Neuronal stem cell (in vitro differentiated cells): ENCODE data around the gene UBE4A.

Source experiments
- DNase-seq: peaks from one replicate; pipeline ENCODE4 v3.0.0-alpha.2; 2013; ENCODE audit warnings: low spot score
- H2AFZ ChIP-seq: one replicate; pipeline ENCODE4 v1.6.1; 2013; ENCODE audit warnings: mild to moderate bottlenecking, low read length, inconsistent platforms
- H2AK5ac ChIP-seq: 2 replicates; pipeline ENCODE4 v1.6.1; 2013; ENCODE audit warnings: low read depth, mild to moderate bottlenecking, inconsistent platforms, low read length, moderate library complexity, mixed read lengths
- H2BK120ac ChIP-seq: 2 replicates; pipeline ENCODE4 v1.6.1; 2013; ENCODE audit warnings: low read depth, mild to moderate bottlenecking, inconsistent platforms, low read length, moderate library complexity, mixed read lengths
- H2BK12ac ChIP-seq: one replicate; pipeline ENCODE4 v1.6.1; 2013; ENCODE audit warnings: low read length, inconsistent platforms
- H2BK15ac ChIP-seq: 2 replicates; pipeline ENCODE4 v1.6.1; 2013; ENCODE audit warnings: mild to moderate bottlenecking, low read length, inconsistent platforms, mixed read lengths
- H2BK5ac ChIP-seq: one replicate; pipeline ENCODE4 v1.6.1; 2013; ENCODE audit warnings: inconsistent platforms, mild to moderate bottlenecking, low read length, moderate library complexity
- H3K14ac ChIP-seq: one replicate; pipeline ENCODE4 v1.6.1; 2013; ENCODE audit warnings: low read length, inconsistent platforms
- H3K18ac ChIP-seq: 2 replicates; pipeline ENCODE4 v1.6.1; 2013; ENCODE audit warnings: low read length, inconsistent platforms
- H3K23ac ChIP-seq: 2 replicates; pipeline ENCODE4 v1.6.1; 2013; ENCODE audit warnings: low read depth, mild to moderate bottlenecking, mixed read lengths, low read length, inconsistent platforms; ENCODE audit not compliant: poor library complexity
- H3K27ac ChIP-seq: replicated peaks from 3 replicates; pipeline ENCODE4 v1.5.1; 2013; ENCODE audit warnings: low read length, inconsistent platforms
- H3K27me3 ChIP-seq, 3 experiments: 2 replicates each; pipeline ENCODE4 v1.6.1; 2013; ENCODE audit warnings: low read length in 3 of 3, mild to moderate bottlenecking in 2 of 3, inconsistent platforms in 1 of 3, low read depth in 1 of 3, mixed read lengths in 1 of 3, moderate library complexity in 1 of 3; ENCODE audit not compliant: control insufficient read depth in 3 of 3, insufficient read depth in 3 of 3
- H3K36me3 ChIP-seq, 2 donors: replicated peaks in 1 of 2; 2 replicates each; pipeline ENCODE4 v1.6.1; 2013; ENCODE audit warnings: low read length in 2 of 2; ENCODE audit not compliant: control insufficient read depth in 2 of 2, insufficient read depth in 2 of 2
- H3K4ac ChIP-seq: 2 replicates; pipeline ENCODE4 v1.6.1; 2013; ENCODE audit warnings: inconsistent platforms, mild to moderate bottlenecking, low read length, moderate library complexity
- H3K4me1 ChIP-seq, 2 donors: 1 replicate in 1 of 2; 2 replicates in 1 of 2; pipeline ENCODE4 v1.6.1; 2013; ENCODE audit warnings: low read length in 2 of 2, low read depth in 1 of 2; ENCODE audit not compliant: control insufficient read depth in 2 of 2, insufficient read depth in 1 of 2
- H3K4me2 ChIP-seq: one replicate; pipeline ENCODE4 v1.6.1; 2013; ENCODE audit warnings: mild to moderate bottlenecking, low read length, inconsistent platforms; ENCODE audit not compliant: insufficient read depth, poor library complexity, severe bottlenecking
- H3K4me3 ChIP-seq, 2 donors: 2 replicates each; pipeline ENCODE4 v1.5.1; 2013; ENCODE audit warnings: low read length in 2 of 2, mild to moderate bottlenecking in 2 of 2, inconsistent platforms in 1 of 2, moderate library complexity in 1 of 2
- H3K79me1 ChIP-seq: one replicate; pipeline ENCODE4 v1.6.1; 2013; ENCODE audit warnings: low read depth, mild to moderate bottlenecking, inconsistent platforms, low read length, moderate library complexity
- H3K9ac ChIP-seq: one replicate; pipeline ENCODE4 v1.6.1; 2013; ENCODE audit warnings: mild to moderate bottlenecking, low read depth, low read length, inconsistent platforms; ENCODE audit not compliant: poor library complexity
- H3K9me3 ChIP-seq, 2 donors: replicated peaks in 1 of 2; 2 replicates each; pipeline versions ENCODE3 to v1.6.1; 2013; ENCODE audit warnings: low read length in 2 of 2, mild to moderate bottlenecking in 2 of 2, inconsistent platforms in 1 of 2, low read depth in 1 of 2, mixed read lengths in 1 of 2, moderate library complexity in 1 of 2; ENCODE audit not compliant: control insufficient read depth in 2 of 2, insufficient read depth in 1 of 2
- H4K8ac ChIP-seq: one replicate; pipeline ENCODE4 v1.6.1; 2013; ENCODE audit warnings: low read depth, mild to moderate bottlenecking, inconsistent platforms, low read length, moderate library complexity
- H4K91ac ChIP-seq: one replicate; pipeline ENCODE4 v1.6.1; 2013; ENCODE audit warnings: low read length, low read depth, mild to moderate bottlenecking, inconsistent platforms; ENCODE audit not compliant: poor library complexity
- WGBS, 2 donors: extraction: QIAGEN DNeasy Blood & Tissue Kit; methylation state at CpG; one replicate each; pipeline ENCODE4 v1.1.7; 2013; ENCODE audit warnings: missing lambda C conversion rate in 2 of 2, mixed read lengths in 1 of 2; ENCODE audit not compliant: insufficient read length in 2 of 2, insufficient replicate concordance in 1 of 2; ENCODE audit errors: extremely low coverage in 2 of 2; 5-methylcytosine and 5-hydroxymethylcytosine counted together

Gene UBE4A

GRCh38 chr11:118349475-118349874, 9.9 kb upstream of the UBE4A start:
- no peak overlapping the region for H2AK5ac ChIP-seq
- no peaks in the 10 kb centered on the region for H3K79me1 ChIP-seq
- no peak overlapping the region for H3K18ac ChIP-seq
- H3K36me3 ChIP-seq = no peaks in the 10 kb centered on the region
- no peak overlapping the region for H4K8ac ChIP-seq
- peaks cover 0 to 40% (median 5%) of the 10 kb centered on the region in 3 experiments for H3K27me3 ChIP-seq
- H2AFZ ChIP-seq = no peak overlapping the region
- WGBS, 2 donors = no CpG with 5 or more reads among the region's 6 CpGs
- no peaks in the 10 kb centered on the region for H3K9me3 ChIP-seq
- no peaks in the 10 kb centered on the region for H3K4me1 ChIP-seq
- H3K9ac ChIP-seq = no peak overlapping the region
- H3K14ac ChIP-seq = no peak overlapping the region
- DNase-seq = no peak
- no peak overlapping the region for H2BK5ac ChIP-seq
- H2BK12ac ChIP-seq = no peak overlapping the region
- no peak overlapping the region for H3K4me2 ChIP-seq
- H3K23ac ChIP-seq = no peak overlapping the region
- H2BK15ac ChIP-seq = no peak overlapping the region
- H3K4me3 ChIP-seq = no peak overlapping the region
- no peak overlapping the region for H4K91ac ChIP-seq
- H3K27ac ChIP-seq = no peak overlapping the region
- H3K4ac ChIP-seq = no peak overlapping the region
- no peak overlapping the region for H2BK120ac ChIP-seq

GRCh38 chr11:118353084-118353710, 6.2 kb upstream of the UBE4A start:
- no peak overlapping the region for H3K4me2 ChIP-seq
- no peak overlapping the region for H2AK5ac ChIP-seq
- H2BK15ac ChIP-seq = no peak overlapping the region
- H4K8ac ChIP-seq = no peak overlapping the region
- peaks cover 0 to 2% of the 10 kb centered on the region in 2 donors for H3K9me3 ChIP-seq
- H2BK5ac ChIP-seq = no peak overlapping the region
- no peak overlapping the region for H3K18ac ChIP-seq
- no peak overlapping the region for H3K4me3 ChIP-seq
- no peaks in the 10 kb centered on the region for H3K36me3 ChIP-seq
- no peak overlapping the region for H2BK12ac ChIP-seq
- no peak overlapping the region for H4K91ac ChIP-seq
- no peaks in the 10 kb centered on the region for H3K79me1 ChIP-seq
- no peak overlapping the region for H3K23ac ChIP-seq
- no peak overlapping the region for H3K4ac ChIP-seq
- H2AFZ ChIP-seq = no peak overlapping the region
- no CpG with 5 or more reads among the region's 6 CpGs for WGBS, 2 donors
- H2BK120ac ChIP-seq = no peak overlapping the region
- no peak for DNase-seq
- no peak overlapping the region for H3K14ac ChIP-seq
- H3K27ac ChIP-seq = no peak overlapping the region
- no peaks in the 10 kb centered on the region for H3K4me1 ChIP-seq
- no peak overlapping the region for H3K9ac ChIP-seq
- H3K27me3 ChIP-seq = peaks cover 0 to 22% (median 5%) of the 10 kb centered on the region in 3 experiments

GRCh38 chr11:118358071-118358470, 1.3 kb upstream of the UBE4A start:
- no peak overlapping the region for H3K27ac ChIP-seq
- H3K27me3 ChIP-seq = no peaks in the 10 kb centered on the region
- no peak overlapping the region for H2BK5ac ChIP-seq
- no peaks in the 10 kb centered on the region for H3K36me3 ChIP-seq
- H3K79me1 ChIP-seq = no peaks in the 10 kb centered on the region
- H4K8ac ChIP-seq = no peak overlapping the region
- no CpG with 5 or more reads among the region's 3 CpGs for WGBS, 2 donors
- no peak overlapping the region for H3K4me2 ChIP-seq
- no peak overlapping the region for H2BK15ac ChIP-seq
- H3K23ac ChIP-seq = no peak overlapping the region
- no peak overlapping the region for H3K9ac ChIP-seq
- no peak overlapping the region for H2BK120ac ChIP-seq
- H3K4ac ChIP-seq = no peak overlapping the region
- H2AFZ ChIP-seq = peak overlapping the region; percentile 87
- no peak overlapping the region for H3K14ac ChIP-seq
- H3K4me1 ChIP-seq = peaks cover 2 to 5% of the 10 kb centered on the region in 2 donors
- no peak overlapping the region for H3K18ac ChIP-seq
- no peak overlapping the region for H2AK5ac ChIP-seq
- no peak overlapping the region for H4K91ac ChIP-seq
- no peak overlapping the region for H2BK12ac ChIP-seq
- H3K4me3 ChIP-seq = no peak overlapping the region
- DNase-seq = no peak
- H3K9me3 ChIP-seq = peaks cover 0 to 2% of the 10 kb centered on the region in 2 donors

- no peak overlapping the region for H3K18ac ChIP-seq
- no peaks in the 10 kb centered on the region for H3K79me1 ChIP-seq
- H3K27ac ChIP-seq = no peak overlapping the region
- no peak overlapping the region for H3K9ac ChIP-seq
- no peaks in the 10 kb centered on the region for H3K9me3 ChIP-seq
- H2BK5ac ChIP-seq = no peak overlapping the region
- no peak overlapping the region for H3K4me2 ChIP-seq
- DNase-seq = no peak
- H2BK12ac ChIP-seq = no peak overlapping the region
- H3K27me3 ChIP-seq = no peaks in the 10 kb centered on the region
- peaks cover 2% of the 10 kb centered on the region in 2 donors for H3K4me1 ChIP-seq
- H3K14ac ChIP-seq = no peak overlapping the region
- H2BK15ac ChIP-seq = no peak overlapping the region
- H2AFZ ChIP-seq = no peak overlapping the region
- H3K4ac ChIP-seq = no peak overlapping the region
- no peak overlapping the region for H4K8ac ChIP-seq
- H2AK5ac ChIP-seq = no peak overlapping the region
- WGBS, 2 donors = no CpG with 5 or more reads among the region's 3 CpGs
- no peak overlapping the region for H3K23ac ChIP-seq
- H4K91ac ChIP-seq = no peak overlapping the region
- H3K36me3 ChIP-seq = peaks cover 2 to 45% of the 10 kb centered on the region in 2 donors
- H2BK120ac ChIP-seq = no peak overlapping the region
- no peak overlapping the region for H3K4me3 ChIP-seq
These were observed 5.7 kb downstream of the UBE4A start for GRCh38 chr11:118364956-118365615.
